C4-2B (cell line): ENCODE results near the gene GABRG3.

Source experiments
- H3K27ac ChIP-seq: fragments of 450-650 bp; 2 replicates; pipeline ENCODE4 v1.5.1; 2017
- CTCF ChIP-seq: fragments of 450-650 bp; conservative IDR thresholded peaks from 2 replicates; pipeline ENCODE4 v1.5.1; 2017; ENCODE audit warnings: mild to moderate bottlenecking
- ZFX ChIP-seq: fragments of 450-650 bp; IDR thresholded peaks from 2 replicates; pipeline ENCODE4 v1.6.1; 2017

The GABRG3 gene

GRCh38 chr15:27396521-27396920 lies 425.5 kb downstream of the GABRG3 start:
- H3K27ac ChIP-seq: no peak overlapping the region
- no peak for TF ChIP-seq ZFX
- TF ChIP-seq CTCF: no peak

GRCh38 chr15:27396996-27397395 lies 426.0 kb downstream of the GABRG3 start:
- H3K27ac ChIP-seq: no peak overlapping the region
- no peak for TF ChIP-seq CTCF
- no peak for TF ChIP-seq ZFX

GRCh38 chr15:27398631-27399161 lies 427.7 kb downstream of the GABRG3 start:
- H3K27ac ChIP-seq: peak overlapping the region; percentile 73; the same call in 1 of the 2 replicates
- TF ChIP-seq CTCF: no peak
- no peak for TF ChIP-seq ZFX

- no peak for TF ChIP-seq ZFX
- no peak for TF ChIP-seq CTCF
- peak overlapping the region; percentile 73; the same call in 1 of the 2 replicates for H3K27ac ChIP-seq
Observed at GRCh38 chr15:27399241-27399640, 428.3 kb downstream of the GABRG3 start.

- TF ChIP-seq CTCF: no peak
- TF ChIP-seq ZFX: no peak
- H3K27ac ChIP-seq: no peak overlapping the region
Observed at GRCh38 chr15:27401471-27401870, 430.5 kb downstream of the GABRG3 start.

- no peak overlapping the region for H3K27ac ChIP-seq
- TF ChIP-seq CTCF: no peak
- no peak for TF ChIP-seq ZFX
Observed at GRCh38 chr15:27408428-27408827, 437.4 kb downstream of the GABRG3 start.

- TF ChIP-seq CTCF (no peak), ZFX (no peak)
- peak overlapping the region; percentile 46; the same call in 1 of the 2 replicates for H3K27ac ChIP-seq
Observed at GRCh38 chr15:27410996-27411605, 440.1 kb downstream of the GABRG3 start.
